ENCODE measurements around the gene COL25A1.
"Not testable (repeated sequence)": the region's sequence is repeated elsewhere in the genome, so short reads cannot be mapped to it uniquely, and the experiment has no call there.

COL25A1 gene

GRCh38 chr4:109004418-109004817, 298.0 kb downstream of the COL25A1 start:
- DNase-seq = no peak

- no peak for DNase-seq
These were observed 298.5 kb downstream of the COL25A1 start for GRCh38 chr4:109003964-109004363.

GRCh38 chr4:108991551-108992328, 310.7 kb downstream of the COL25A1 start:
- DNase-seq = no peak

DNA sequence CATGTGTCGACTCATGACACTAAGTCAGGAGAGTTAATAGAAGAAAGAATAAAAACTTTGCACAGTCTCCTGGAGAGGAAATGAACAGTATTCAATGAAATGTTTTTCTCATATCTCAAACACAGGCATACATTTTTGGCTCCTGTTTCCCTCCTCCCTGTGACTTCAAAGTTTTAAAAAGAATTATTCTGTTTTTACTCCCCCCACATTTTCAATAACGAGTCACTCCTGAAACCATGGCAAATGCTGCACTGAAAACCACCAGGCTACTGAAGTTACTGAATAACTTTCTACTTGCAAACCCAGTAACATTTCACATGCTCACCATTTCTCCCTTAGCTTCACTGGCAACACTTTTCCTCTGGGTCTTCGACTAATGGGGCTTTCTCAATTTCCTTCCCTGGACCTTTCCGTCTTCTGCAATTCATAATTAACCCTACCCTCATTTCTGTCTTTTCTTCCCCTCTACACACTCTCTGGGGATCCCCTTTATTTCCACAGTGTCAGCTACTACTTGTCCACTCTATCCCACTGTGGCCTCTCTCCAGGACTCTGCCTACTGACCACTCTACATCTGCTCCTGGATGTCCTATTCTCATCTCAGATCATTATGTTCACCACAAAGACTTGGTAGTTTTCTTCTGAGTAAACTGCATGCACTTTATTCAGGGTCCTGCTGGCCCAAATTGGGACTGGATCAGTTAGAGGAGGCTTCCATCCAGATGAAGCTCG, 313.8 kb downstream of the COL25A1 start:
- DNase-seq = no peak

GRCh38 chr4:108984495-108984894, 318.0 kb downstream of the COL25A1 start:
- DNase-seq = not testable (repeated sequence)

GRCh38 chr4:108982402-108983185, 319.9 kb downstream of the COL25A1 start:
- DNase-seq = no peak

DNA sequence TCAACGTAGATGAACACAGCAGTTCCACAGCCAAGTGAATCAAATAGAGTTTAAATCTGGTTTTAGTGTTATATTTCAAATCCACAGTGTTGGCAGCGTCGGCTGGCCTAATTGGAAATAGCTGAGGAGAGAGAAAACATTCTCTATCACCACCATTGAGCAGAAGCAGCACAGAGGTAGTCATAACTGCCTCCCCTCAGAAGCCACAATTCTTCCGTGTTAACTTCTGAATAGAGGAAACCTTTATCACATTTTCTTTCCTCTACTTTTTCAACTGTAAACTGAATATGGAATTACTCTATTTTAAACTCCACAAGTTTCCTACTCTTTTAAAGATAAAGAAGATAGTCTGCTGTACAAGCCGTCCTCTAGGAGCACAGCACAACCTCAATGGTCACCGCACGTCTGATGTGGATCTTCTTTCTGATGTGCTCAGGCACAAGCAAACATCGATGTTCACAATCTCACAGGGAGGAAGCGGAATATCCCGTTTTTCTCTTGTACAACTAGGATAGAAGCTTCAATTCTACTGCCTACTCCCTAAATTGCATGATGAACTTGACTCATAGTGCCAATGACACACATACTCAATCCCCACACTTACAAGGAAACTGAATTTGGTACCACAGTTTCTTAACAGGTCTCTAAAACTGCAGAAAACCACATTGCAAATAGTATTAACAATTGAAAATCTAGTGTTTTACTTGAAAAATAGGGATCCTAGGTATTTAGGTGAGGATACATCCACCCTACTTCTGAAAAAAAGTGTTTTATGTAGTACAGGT, 321.8 kb downstream of the COL25A1 start:
- no peak for DNase-seq

- no peak for DNase-seq
These were observed 322.7 kb downstream of the COL25A1 start for GRCh38 chr4:108979759-108980158.

GRCh38 chr4:108978066-108978465, 324.4 kb downstream of the COL25A1 start:
- no peak for DNase-seq

GRCh38 chr4:108972613-108973283, 329.7 kb downstream of the COL25A1 start:
- DNase-seq = no peak

- DNase-seq = no peak
These were observed 331.0 kb downstream of the COL25A1 start for GRCh38 chr4:108971473-108971872.

DNA sequence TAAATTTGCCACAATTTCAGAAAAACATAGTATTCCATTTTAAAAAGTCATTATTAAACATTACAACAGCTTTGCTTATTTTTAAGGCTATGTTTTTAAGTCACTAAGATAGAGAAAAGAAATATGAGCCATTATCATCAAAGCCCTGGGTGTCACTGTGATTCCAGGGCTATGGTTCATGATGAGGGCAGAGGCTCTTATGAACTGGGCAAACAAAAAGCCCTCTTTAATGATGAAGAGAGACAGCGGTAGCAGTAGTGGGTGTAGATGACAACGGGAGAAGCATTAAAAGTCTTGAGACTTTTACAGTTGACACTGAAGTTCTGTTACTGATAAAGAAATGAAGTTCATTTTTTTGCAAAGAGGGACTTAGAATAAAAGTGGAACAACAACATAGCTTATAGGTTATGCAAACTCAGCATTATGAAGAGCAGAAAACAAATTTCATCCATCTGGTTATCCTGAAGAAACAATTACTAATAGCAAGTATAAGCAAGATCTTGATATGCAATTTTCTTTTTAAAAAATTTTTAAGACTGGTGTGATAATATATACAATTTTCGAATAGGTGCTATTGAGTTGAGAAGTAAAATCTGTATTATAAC, 336.9 kb downstream of the COL25A1 start:
- DNase-seq = no peak

DNA sequence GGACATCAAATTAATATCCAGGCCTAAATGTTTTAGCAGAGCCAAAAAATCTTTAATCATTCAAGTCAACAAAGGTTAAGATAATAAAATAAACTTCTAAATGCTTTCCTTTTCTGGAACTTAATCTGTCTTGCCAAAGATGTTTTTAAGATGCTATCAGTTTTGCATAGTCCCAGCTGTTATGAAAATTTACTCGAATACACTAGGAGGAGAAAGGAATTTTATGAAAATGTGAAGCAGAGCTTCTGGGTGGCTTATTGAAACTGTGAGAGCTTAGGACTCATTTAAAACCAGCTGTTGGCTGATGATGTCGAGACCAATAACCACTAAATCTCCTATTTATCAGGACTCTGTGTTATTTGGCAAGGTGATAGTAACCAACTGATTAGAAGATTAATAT, 337.4 kb downstream of the COL25A1 start:
- DNase-seq = no peak

DNA sequence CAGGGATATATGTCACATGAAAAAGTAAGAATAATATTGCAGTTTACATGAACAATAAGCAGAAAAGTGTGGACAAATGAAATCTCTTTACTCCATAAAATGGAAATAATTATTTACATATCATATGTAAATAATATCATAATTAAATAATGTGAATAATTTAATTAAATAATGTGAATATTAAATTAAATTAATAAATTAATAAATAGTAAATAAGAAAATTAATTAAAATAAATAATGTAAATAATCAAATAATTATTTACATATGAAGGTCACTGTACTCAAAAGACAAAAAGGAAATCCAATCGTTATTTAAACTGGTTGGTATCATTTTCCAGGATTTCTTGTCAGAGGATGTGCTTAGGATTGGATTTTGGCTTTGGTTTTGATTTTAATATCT, 338.5 kb downstream of the COL25A1 start:
- no peak for DNase-seq

DNA sequence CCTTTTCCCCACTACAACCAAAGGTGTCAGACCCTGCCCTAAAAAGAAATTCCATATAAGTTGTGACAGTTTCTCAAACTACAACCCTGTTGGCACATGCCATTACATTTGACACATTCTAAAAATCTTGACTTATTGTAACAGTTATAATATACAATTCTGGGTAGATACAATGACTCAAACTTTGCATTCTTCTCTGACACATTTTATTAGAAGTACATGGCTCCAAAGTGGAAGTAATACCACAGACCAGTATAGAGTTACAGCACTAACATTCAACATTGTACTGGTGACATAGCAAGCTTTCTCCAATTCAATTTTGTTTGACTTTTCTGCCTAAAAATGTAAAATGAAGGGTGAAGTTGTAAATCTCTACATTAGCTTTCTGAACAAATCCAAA, 343.0 kb downstream of the COL25A1 start:
- DNase-seq = no peak

DNA sequence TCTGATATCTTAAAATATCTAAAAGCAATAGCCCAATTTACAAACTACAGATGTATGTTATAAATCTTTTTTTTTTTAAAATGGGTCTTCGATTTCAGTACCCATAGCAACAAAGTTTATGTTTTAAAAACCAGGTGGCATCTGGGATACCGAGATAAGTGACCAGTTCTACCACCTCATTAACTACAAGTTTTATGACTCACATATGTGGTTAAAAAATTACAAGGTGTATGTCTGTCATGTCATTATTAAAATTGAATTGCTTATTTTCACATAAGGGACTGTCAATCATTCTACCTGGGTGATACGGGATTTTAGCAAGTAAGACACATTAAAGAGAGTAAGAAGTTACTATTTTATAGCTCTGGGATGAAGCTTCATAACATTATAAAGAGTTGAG, 347.6 kb downstream of the COL25A1 start:
- DNase-seq = no peak

DNA sequence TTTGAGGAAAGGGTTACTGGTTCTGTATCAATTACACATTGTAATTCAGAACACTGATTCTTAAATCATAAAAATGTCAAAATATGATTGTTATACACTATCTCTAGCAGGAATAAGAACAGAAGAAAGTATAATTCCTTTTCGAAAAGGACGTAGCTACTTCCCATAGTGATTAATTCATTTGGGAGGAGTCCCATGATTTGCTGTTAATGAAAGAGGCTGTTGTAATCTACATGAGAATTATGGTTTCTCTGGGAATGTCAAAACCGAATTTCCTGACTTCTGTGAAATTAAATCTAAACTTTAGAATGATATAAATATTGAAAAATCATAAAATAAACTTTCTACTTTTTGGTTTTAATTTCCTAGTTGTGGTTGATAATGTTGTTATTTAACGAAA, 348.5 kb downstream of the COL25A1 start:
- DNase-seq = no peak

DNA sequence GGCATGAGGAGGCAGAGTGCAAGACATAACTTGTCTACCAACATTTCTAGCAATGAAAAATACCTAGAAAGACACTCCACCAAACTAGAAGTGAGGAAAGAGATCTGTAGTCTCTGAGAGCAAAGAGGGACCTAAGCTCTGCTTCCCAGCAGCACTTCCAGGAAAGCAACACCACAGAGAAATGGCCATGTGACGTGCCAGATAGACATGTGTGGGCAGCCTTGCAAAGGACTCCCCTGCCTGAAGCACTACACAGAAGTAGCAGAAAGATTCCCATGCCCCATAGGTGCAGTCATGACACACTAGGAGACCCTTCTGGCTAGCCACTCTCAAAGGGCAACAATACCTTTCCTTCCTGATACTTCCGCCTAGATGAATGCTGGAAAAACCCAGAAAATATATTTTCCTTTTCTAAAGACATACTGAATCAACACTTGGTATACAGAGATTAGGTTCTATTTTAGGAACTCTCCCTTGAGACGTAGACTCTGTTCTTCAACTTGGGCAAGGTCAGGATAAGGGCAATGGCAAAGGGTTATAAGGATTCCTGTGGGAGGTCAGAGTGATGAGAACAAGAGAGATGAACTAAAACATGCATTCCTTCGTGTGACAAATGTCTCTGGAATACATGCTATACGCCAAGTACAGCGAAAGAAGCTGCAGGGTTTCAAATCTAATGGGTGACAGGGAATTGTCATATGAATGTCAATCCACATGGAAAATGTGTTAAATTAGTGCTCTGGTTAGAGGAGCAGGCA, 352.1 kb downstream of the COL25A1 start:
- no peak for DNase-seq

DNA sequence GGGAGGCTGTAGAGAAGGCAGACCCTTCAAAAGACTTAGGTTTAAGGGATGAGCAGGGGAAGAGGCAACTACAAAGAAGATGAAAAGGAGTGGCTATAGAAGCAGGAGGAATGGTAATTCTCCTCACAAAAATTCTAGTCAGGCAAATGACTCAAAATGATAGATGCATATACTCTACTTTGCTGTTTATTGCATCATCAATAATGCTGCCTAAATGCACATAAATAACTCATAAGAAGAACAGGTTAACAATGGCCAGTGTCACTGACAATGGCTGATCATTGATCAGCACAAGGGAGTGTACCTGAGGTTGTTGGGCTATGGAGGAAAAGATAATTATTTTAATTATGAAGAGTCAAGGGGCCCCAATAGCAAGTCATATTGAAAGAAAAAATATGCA, 354.9 kb downstream of the COL25A1 start:
- DNase-seq = no peak

GRCh38 chr4:108946237-108946636, 356.2 kb downstream of the COL25A1 start:
- no peak for DNase-seq

DNA sequence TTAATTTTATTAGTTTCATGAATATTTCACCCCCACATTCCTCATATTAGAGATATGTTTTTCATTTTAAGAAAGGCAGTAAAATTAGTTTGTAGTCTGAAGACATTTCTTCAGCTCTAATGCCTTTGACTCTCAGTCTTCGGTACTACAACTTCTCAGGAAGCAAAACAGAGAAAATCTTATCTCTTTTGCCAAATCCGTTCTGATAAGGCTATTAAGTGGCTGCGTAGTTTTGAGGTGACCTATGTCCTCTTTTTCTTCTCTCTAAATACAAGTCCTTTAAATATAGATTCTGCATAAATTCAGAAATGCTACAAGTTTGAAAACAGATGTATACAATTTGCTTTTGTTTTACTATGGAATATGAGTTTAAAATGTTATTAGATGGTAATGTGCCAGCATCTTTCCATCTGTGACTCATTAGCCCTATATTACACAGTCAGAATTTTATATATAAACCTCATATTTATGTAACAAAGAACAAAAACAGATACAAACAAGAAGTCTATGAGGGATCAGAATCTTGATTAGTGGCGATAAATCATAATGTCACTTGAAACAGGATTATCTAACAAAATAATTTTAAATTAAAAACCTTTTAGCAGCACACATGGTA, 358.4 kb downstream of the COL25A1 start:
- DNase-seq = no peak
